B cell (primary cell): ENCODE measurements around the gene POU2AF1. TPM values are rescaled to one million over a fixed set of nuclear protein-coding genes. Genes with fewer than 3 reads are reported as not detected.
A peak's percentile ranks its signal among the peaks of the same experiment; 100 is the strongest.

ENCODE experiments used
- ATAC-seq: fragments of 200-7000 bp; cut with Tn5 transposase; one replicate; pipeline ENCODE4 v1.10.0; 2021; ENCODE audit warnings: low read depth, mild to moderate bottlenecking, moderate number of reproducible peaks, moderate library complexity
- CTCF ChIA-PET: fragments of 350-600 bp; sonication (Branson Sonifier 250); formaldehyde crosslinking; loops from one replicate; lab custom pipeline; 2021; ENCODE audit warnings: antibody characterized with exemption, inconsistent platforms; lab: Charles Lee
- POLR2A ChIA-PET: fragments of 350-600 bp; sonication (Branson Sonifier 250); formaldehyde crosslinking; loops from one replicate; lab custom pipeline; 2021; ENCODE audit warnings: antibody characterized with exemption; lab: Charles Lee
- DNase-seq: peaks from one replicate; pipeline ENCODE4 v3.0.0; 2013
- H2AFZ ChIP-seq: 2 replicates; pipeline ENCODE4 v1.6.1; 2012; ENCODE audit warnings: mild to moderate bottlenecking, low read depth, low read length; ENCODE audit not compliant: insufficient read depth, poor library complexity, severe bottlenecking
- H3K27ac ChIP-seq, 2 donors: 1 replicate in 1 of 2; 2 replicates in 1 of 2; pipeline ENCODE4 v1.5.1; 2012 to 2013; ENCODE audit warnings: low read length in 2 of 2, mild to moderate bottlenecking in 2 of 2, moderate library complexity in 1 of 2
- H3K27me3 ChIP-seq, 4 experiments: fragments of 200-600 bp in 1 of 4; sonication (generic) in 1 of 4; replicated peaks in 1 of 4; 1 replicate in 2 of 4; 2 replicates in 2 of 4; pipeline versions ENCODE4 v1.6.1 to v1.7.0; 2013 to 2016; ENCODE audit warnings: low read length in 3 of 4, mild to moderate bottlenecking in 2 of 4, mixed read lengths in 1 of 4, moderate library complexity in 1 of 4; ENCODE audit not compliant: insufficient read depth in 4 of 4, control insufficient read depth in 3 of 4; ENCODE audit errors: control extremely low read depth in 1 of 4
- H3K36me3 ChIP-seq, 2 experiments: replicated peaks in 1 of 2; 1 replicate in 1 of 2; 2 replicates in 1 of 2; pipeline versions ENCODE4 v1.6.1 to v1.7.1; 2013; ENCODE audit warnings: low read length in 1 of 2; ENCODE audit not compliant: insufficient read depth in 2 of 2, control insufficient read depth in 1 of 2; ENCODE audit errors: control extremely low read depth in 1 of 2, extremely low read depth in 1 of 2
- H3K4me1 ChIP-seq, 2 donors: fragments of 200-600 bp in 1 of 2; sonication (generic) in 1 of 2; 1 replicate in 1 of 2; 2 replicates in 1 of 2; pipeline versions ENCODE4 v1.5.1 to v1.6.1; 2013 to 2017; ENCODE audit warnings: low read length in 2 of 2; ENCODE audit not compliant: control insufficient read depth in 2 of 2, insufficient read depth in 2 of 2
- H3K4me2 ChIP-seq: replicated peaks from 2 replicates; pipeline ENCODE3; 2012; ENCODE audit warnings: mild to moderate bottlenecking, low read depth, low read length; ENCODE audit not compliant: poor library complexity, severe bottlenecking
- H3K4me3 ChIP-seq, 5 experiments: fragments of 200-600 bp in 1 of 5; sonication (generic) in 1 of 5; 1 replicate in 3 of 5; 2 replicates in 2 of 5; pipeline versions ENCODE4 v1.5.1 to v1.7.0; 2011 to 2016; ENCODE audit warnings: low read length in 4 of 5, mild to moderate bottlenecking in 4 of 5, low read depth in 2 of 5, control low read depth in 1 of 5, moderate library complexity in 1 of 5; ENCODE audit not compliant: insufficient read depth in 1 of 5; ENCODE audit errors: control extremely low read depth in 1 of 5, extremely low read depth in 1 of 5
- H3K79me2 ChIP-seq: fragments of 200-600 bp; sonication (generic); one replicate; pipeline ENCODE4 v1.6.0; 2016; ENCODE audit warnings: low read length; ENCODE audit not compliant: control insufficient read depth, insufficient read depth
- H3K9ac ChIP-seq: fragments of 200-600 bp; sonication (generic); 2 replicates; pipeline ENCODE4 v1.6.1; 2017; ENCODE audit warnings: mild to moderate bottlenecking, low read length, moderate library complexity
- H3K9me3 ChIP-seq, 3 donors: one replicate each; pipeline versions ENCODE4 v1.6.1 to v1.7.1; 2013; ENCODE audit warnings: low read length in 2 of 3; ENCODE audit not compliant: control insufficient read depth in 2 of 3, insufficient read depth in 1 of 3; ENCODE audit errors: control extremely low read depth in 1 of 3
- H4K20me1 ChIP-seq: 2 replicates; pipeline ENCODE4 v1.6.0; 2012; ENCODE audit warnings: mild to moderate bottlenecking, low read length; ENCODE audit not compliant: insufficient read depth, control insufficient read depth, poor library complexity, severe bottlenecking
- H3K27ac Mint-ChIP-seq: one replicate; pipeline ENCODE4 v1.8.0; 2021; ENCODE audit warnings: mixed read lengths
- H3K27me3 Mint-ChIP-seq: one replicate; pipeline ENCODE4 v1.8.0; 2021; ENCODE audit warnings: mixed read lengths
- H3K4me1 Mint-ChIP-seq: one replicate; pipeline ENCODE4 v1.8.0; 2021; ENCODE audit warnings: mixed read lengths
- H3K4me3 Mint-ChIP-seq: one replicate; pipeline ENCODE4 v1.8.0; 2021; ENCODE audit warnings: mixed read lengths
- H3K9me3 Mint-ChIP-seq: one replicate; pipeline ENCODE4 v1.8.0; 2022; ENCODE audit warnings: mixed read lengths; ENCODE audit not compliant: insufficient read depth
- EZH2 ChIP-seq: IDR thresholded peaks from 2 replicates; pipeline ENCODE4 v1.6.1; 2012; ENCODE audit warnings: borderline replicate concordance, low read depth, mild to moderate bottlenecking, moderate library complexity, low read length; ENCODE audit not compliant: insufficient read depth, poor library complexity, severe bottlenecking
- WGBS: methylation state at CpG from one replicate; pipeline ENCODE4 v1.1.5; 2013; ENCODE audit warnings: missing lambda C conversion rate; ENCODE audit not compliant: insufficient coverage; 5-methylcytosine and 5-hydroxymethylcytosine counted together
- intact Hi-C: fragments of 100-400 bp; cut with micrococcal nuclease; formaldehyde crosslinking; loops from one replicate; pipeline ENCODE4 v1.10.0; 2022
- polyA plus RNA-seq: library from polyadenylated mRNA; depleted of rRNA; stranded (reverse); fragments of >200 nt; gene quantifications from 2 replicates; pipeline ENCODE4 v1.2.3, GENCODE V29; 2012
- total RNA-seq, 2 donors: library from RNA; stranded (reverse); fragments of 120-200 nt in 1 of 2; gene quantifications; 1 replicate in 1 of 2; 2 replicates in 1 of 2; pipeline versions ENCODE4 v1.2.3 to v1.2.4, GENCODE V29; 2013 to 2022
- TF ChIP-seq, protein P1 (sequence below): fragments of 200-600 bp; IDR thresholded peaks from one replicate; pipeline ENCODE4 v1.8.0; 2022; ENCODE audit warnings: antibody characterized with exemption, mild to moderate bottlenecking

POU2AF1 gene
- total and polyA plus RNA-seq, 2 donors (not counting 1 experiment from before 2014, with no cell fraction given), result 308 to 407 TPM

DNA sequence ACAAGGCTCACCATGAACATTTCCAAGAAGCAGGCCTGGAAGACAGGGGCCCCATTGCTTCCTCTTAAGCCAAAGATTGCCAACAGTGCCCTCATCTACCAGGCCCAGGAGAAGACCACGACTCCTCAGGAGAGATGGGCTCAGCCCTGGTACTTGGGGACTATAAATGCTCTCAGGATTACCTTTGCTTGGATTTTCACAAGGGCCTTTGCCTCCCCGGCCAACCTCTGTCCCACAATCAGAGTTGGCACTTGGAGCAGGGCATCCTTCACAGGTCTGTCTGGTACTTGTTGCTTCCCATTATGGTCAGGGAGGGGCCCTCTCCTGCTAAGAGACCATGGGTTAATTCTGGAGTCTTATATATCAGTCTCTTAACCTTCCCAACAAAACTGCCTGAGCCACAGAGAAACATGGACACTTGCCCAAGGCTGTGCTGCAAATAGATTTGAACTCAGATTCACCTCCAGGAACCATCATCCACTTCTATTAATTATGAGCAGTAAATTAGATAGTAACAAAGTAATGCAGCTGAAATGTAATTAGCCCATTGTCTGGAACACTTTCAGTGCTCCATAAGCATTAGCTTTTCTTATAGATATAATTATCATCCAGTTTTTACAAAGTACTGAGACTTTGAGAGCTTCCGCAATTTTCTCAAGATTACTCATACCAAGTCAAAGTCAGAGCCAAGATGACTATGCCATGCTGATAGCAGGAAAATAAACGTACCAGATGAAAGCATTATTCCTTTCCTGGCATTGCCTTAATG is 47.2 kb downstream of the POU2AF1 start:
- H3K4me1 Mint-ChIP-seq, result peaks cover 6% of the 10 kb centered on the region
- ChIA-PET POLR2A (no interaction called here), CTCF (no interaction called here)
- no peak overlapping the region for H3K9ac ChIP-seq
- DNase-seq (no peak), ATAC-seq (no peak)
- intact Hi-C loops, result no loop called here
- no peaks in the 10 kb centered on the region for H3K79me2 ChIP-seq
- H3K27me3 Mint-ChIP-seq, result no peaks in the 10 kb centered on the region
- no peak overlapping the region for H2AFZ ChIP-seq
- TF ChIP-seq, protein P1, sequence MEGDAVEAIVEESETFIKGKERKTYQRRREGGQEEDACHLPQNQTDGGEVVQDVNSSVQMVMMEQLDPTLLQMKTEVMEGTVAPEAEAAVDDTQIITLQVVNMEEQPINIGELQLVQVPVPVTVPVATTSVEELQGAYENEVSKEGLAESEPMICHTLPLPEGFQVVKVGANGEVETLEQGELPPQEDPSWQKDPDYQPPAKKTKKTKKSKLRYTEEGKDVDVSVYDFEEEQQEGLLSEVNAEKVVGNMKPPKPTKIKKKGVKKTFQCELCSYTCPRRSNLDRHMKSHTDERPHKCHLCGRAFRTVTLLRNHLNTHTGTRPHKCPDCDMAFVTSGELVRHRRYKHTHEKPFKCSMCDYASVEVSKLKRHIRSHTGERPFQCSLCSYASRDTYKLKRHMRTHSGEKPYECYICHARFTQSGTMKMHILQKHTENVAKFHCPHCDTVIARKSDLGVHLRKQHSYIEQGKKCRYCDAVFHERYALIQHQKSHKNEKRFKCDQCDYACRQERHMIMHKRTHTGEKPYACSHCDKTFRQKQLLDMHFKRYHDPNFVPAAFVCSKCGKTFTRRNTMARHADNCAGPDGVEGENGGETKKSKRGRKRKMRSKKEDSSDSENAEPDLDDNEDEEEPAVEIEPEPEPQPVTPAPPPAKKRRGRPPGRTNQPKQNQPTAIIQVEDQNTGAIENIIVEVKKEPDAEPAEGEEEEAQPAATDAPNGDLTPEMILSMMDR, result no peak
- TF ChIP-seq EZH2, result no peak
- no peak overlapping the region for H3K27ac ChIP-seq
- no peaks in the 10 kb centered on the region for H4K20me1 ChIP-seq
- H3K4me3 ChIP-seq, result no peak overlapping the region
- no peaks in the 10 kb centered on the region for H3K4me1 ChIP-seq
- no peak overlapping the region for H3K27ac Mint-ChIP-seq
- WGBS, result 90% methylated on average over 3 of the region's 4 CpGs
- H3K36me3 ChIP-seq, result no peaks in the 10 kb centered on the region
- no peaks in the 10 kb centered on the region for H3K9me3 Mint-ChIP-seq
- no peaks in the 10 kb centered on the region for H3K27me3 ChIP-seq
- H3K9me3 ChIP-seq, result no peaks in the 10 kb centered on the region
- no peak overlapping the region for H3K4me2 ChIP-seq
- H3K4me3 Mint-ChIP-seq, result no peak overlapping the region

DNA sequence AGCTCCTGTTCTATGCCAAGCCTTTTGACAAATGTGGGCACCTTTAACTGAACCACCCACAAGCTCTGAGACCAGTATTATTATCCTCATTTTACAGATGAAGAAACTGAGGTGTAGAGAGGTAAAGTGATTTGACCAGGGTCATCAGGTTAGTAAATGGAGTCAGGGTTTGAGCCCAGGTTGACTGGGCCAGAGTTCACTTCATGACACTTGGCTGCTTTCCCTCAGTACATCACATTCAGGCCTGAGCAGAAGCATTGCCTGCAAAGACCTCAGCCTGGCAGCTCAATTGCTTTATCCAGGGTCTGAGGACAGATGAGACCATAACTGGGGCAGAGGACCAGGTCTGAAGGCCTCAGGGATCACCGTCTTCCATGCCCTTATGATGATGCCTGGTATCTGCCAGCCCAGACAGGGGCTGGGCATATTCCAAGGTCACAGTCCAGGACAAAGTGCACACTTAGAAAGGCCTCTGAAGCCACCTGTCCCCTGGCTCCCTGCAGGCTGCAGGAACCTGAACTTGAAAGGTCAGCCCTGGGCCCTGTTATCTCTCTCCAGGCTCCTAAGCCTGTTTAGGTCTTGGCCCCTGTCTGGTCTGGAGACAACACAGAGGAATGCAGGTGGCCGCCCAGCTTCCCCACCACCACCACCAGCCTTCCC is 48.7 kb downstream of the POU2AF1 start:
- no peaks in the 10 kb centered on the region for H3K4me1 ChIP-seq
- peaks cover 6% of the 10 kb centered on the region for H3K4me1 Mint-ChIP-seq
- TF ChIP-seq, protein P1, result no peak
- no peak for TF ChIP-seq EZH2
- intact Hi-C loops, result no loop called here
- H3K36me3 ChIP-seq, result no peaks in the 10 kb centered on the region
- H3K27ac Mint-ChIP-seq, result peak overlapping the region; percentile 28
- H3K9ac ChIP-seq, result no peak overlapping the region
- no peaks in the 10 kb centered on the region for H3K79me2 ChIP-seq
- no peak overlapping the region for H3K27ac ChIP-seq
- no peaks in the 10 kb centered on the region for H3K27me3 Mint-ChIP-seq
- H3K4me3 ChIP-seq, result no peak overlapping the region
- H4K20me1 ChIP-seq, result no peaks in the 10 kb centered on the region
- WGBS, result 100% methylated on average over 1 of the region's 2 CpGs
- H3K4me2 ChIP-seq, result no peak overlapping the region
- no peaks in the 10 kb centered on the region for H3K9me3 ChIP-seq
- no peak overlapping the region for H3K4me3 Mint-ChIP-seq
- H3K9me3 Mint-ChIP-seq, result no peaks in the 10 kb centered on the region
- DNase-seq (no peak), ATAC-seq (no peak)
- POLR2A ChIA-PET, result no interaction called here
- H2AFZ ChIP-seq, result no peak overlapping the region
- CTCF ChIA-PET, result interaction anchor here (0.8 kb wide), 1 partner anchor 47 kb away, joined by 3 read pairs; no protein-coding TSS in a partner anchor
- H3K27me3 ChIP-seq, result no peaks in the 10 kb centered on the region
